B cell (primary cell): ENCODE results near the gene ACP5. TPM values are rescaled to one million over a fixed set of nuclear protein-coding genes. Genes with fewer than 3 reads are reported as not detected.

Experiments
- ATAC-seq: fragments of 200-7000 bp; cut with Tn5 transposase; one replicate; pipeline ENCODE4 v1.10.0; 2021; ENCODE audit warnings: low read depth, mild to moderate bottlenecking, moderate number of reproducible peaks, moderate library complexity
- CTCF ChIA-PET: fragments of 350-600 bp; sonication (Branson Sonifier 250); formaldehyde crosslinking; loops from one replicate; lab custom pipeline; 2021; ENCODE audit warnings: antibody characterized with exemption, inconsistent platforms; lab: Charles Lee
- POLR2A ChIA-PET: fragments of 350-600 bp; sonication (Branson Sonifier 250); formaldehyde crosslinking; loops from one replicate; lab custom pipeline; 2021; ENCODE audit warnings: antibody characterized with exemption; lab: Charles Lee
- DNase-seq: peaks from one replicate; pipeline ENCODE4 v3.0.0; 2013
- H2AFZ ChIP-seq: 2 replicates; pipeline ENCODE4 v1.6.1; 2012; ENCODE audit warnings: mild to moderate bottlenecking, low read depth, low read length; ENCODE audit not compliant: insufficient read depth, poor library complexity, severe bottlenecking
- H3K27ac ChIP-seq, 2 donors: 1 replicate in 1 of 2; 2 replicates in 1 of 2; pipeline ENCODE4 v1.5.1; 2012 to 2013; ENCODE audit warnings: low read length in 2 of 2, mild to moderate bottlenecking in 2 of 2, moderate library complexity in 1 of 2
- H3K27me3 ChIP-seq, 4 experiments: fragments of 200-600 bp in 1 of 4; sonication (generic) in 1 of 4; replicated peaks in 1 of 4; 1 replicate in 2 of 4; 2 replicates in 2 of 4; pipeline versions ENCODE4 v1.6.1 to v1.7.0; 2013 to 2016; ENCODE audit warnings: low read length in 3 of 4, mild to moderate bottlenecking in 2 of 4, mixed read lengths in 1 of 4, moderate library complexity in 1 of 4; ENCODE audit not compliant: insufficient read depth in 4 of 4, control insufficient read depth in 3 of 4; ENCODE audit errors: control extremely low read depth in 1 of 4
- H3K36me3 ChIP-seq, 2 experiments: replicated peaks in 1 of 2; 1 replicate in 1 of 2; 2 replicates in 1 of 2; pipeline versions ENCODE4 v1.6.1 to v1.7.1; 2013; ENCODE audit warnings: low read length in 1 of 2; ENCODE audit not compliant: insufficient read depth in 2 of 2, control insufficient read depth in 1 of 2; ENCODE audit errors: control extremely low read depth in 1 of 2, extremely low read depth in 1 of 2
- H3K4me1 ChIP-seq, 2 donors: fragments of 200-600 bp in 1 of 2; sonication (generic) in 1 of 2; 1 replicate in 1 of 2; 2 replicates in 1 of 2; pipeline versions ENCODE4 v1.5.1 to v1.6.1; 2013 to 2017; ENCODE audit warnings: low read length in 2 of 2; ENCODE audit not compliant: control insufficient read depth in 2 of 2, insufficient read depth in 2 of 2
- H3K4me2 ChIP-seq: replicated peaks from 2 replicates; pipeline ENCODE3; 2012; ENCODE audit warnings: mild to moderate bottlenecking, low read depth, low read length; ENCODE audit not compliant: poor library complexity, severe bottlenecking
- H3K4me3 ChIP-seq, 5 experiments: fragments of 200-600 bp in 1 of 5; sonication (generic) in 1 of 5; 1 replicate in 3 of 5; 2 replicates in 2 of 5; pipeline versions ENCODE4 v1.5.1 to v1.7.0; 2011 to 2016; ENCODE audit warnings: low read length in 4 of 5, mild to moderate bottlenecking in 4 of 5, low read depth in 2 of 5, control low read depth in 1 of 5, moderate library complexity in 1 of 5; ENCODE audit not compliant: insufficient read depth in 1 of 5; ENCODE audit errors: control extremely low read depth in 1 of 5, extremely low read depth in 1 of 5
- H3K79me2 ChIP-seq: fragments of 200-600 bp; sonication (generic); one replicate; pipeline ENCODE4 v1.6.0; 2016; ENCODE audit warnings: low read length; ENCODE audit not compliant: control insufficient read depth, insufficient read depth
- H3K9ac ChIP-seq: fragments of 200-600 bp; sonication (generic); 2 replicates; pipeline ENCODE4 v1.6.1; 2017; ENCODE audit warnings: mild to moderate bottlenecking, low read length, moderate library complexity
- H3K9me3 ChIP-seq, 3 donors: one replicate each; pipeline versions ENCODE4 v1.6.1 to v1.7.1; 2013; ENCODE audit warnings: low read length in 2 of 3; ENCODE audit not compliant: control insufficient read depth in 2 of 3, insufficient read depth in 1 of 3; ENCODE audit errors: control extremely low read depth in 1 of 3
- H4K20me1 ChIP-seq: 2 replicates; pipeline ENCODE4 v1.6.0; 2012; ENCODE audit warnings: mild to moderate bottlenecking, low read length; ENCODE audit not compliant: insufficient read depth, control insufficient read depth, poor library complexity, severe bottlenecking
- H3K27ac Mint-ChIP-seq: one replicate; pipeline ENCODE4 v1.8.0; 2021; ENCODE audit warnings: mixed read lengths
- H3K27me3 Mint-ChIP-seq: one replicate; pipeline ENCODE4 v1.8.0; 2021; ENCODE audit warnings: mixed read lengths
- H3K4me1 Mint-ChIP-seq: one replicate; pipeline ENCODE4 v1.8.0; 2021; ENCODE audit warnings: mixed read lengths
- H3K4me3 Mint-ChIP-seq: one replicate; pipeline ENCODE4 v1.8.0; 2021; ENCODE audit warnings: mixed read lengths
- H3K9me3 Mint-ChIP-seq: one replicate; pipeline ENCODE4 v1.8.0; 2022; ENCODE audit warnings: mixed read lengths; ENCODE audit not compliant: insufficient read depth
- EZH2 ChIP-seq: IDR thresholded peaks from 2 replicates; pipeline ENCODE4 v1.6.1; 2012; ENCODE audit warnings: borderline replicate concordance, low read depth, mild to moderate bottlenecking, moderate library complexity, low read length; ENCODE audit not compliant: insufficient read depth, poor library complexity, severe bottlenecking
- whole genome bisulfite sequencing: methylation state at CpG from one replicate; pipeline ENCODE4 v1.1.5; 2013; ENCODE audit warnings: missing lambda C conversion rate; ENCODE audit not compliant: insufficient coverage; 5-methylcytosine and 5-hydroxymethylcytosine counted together
- intact Hi-C: fragments of 100-400 bp; cut with micrococcal nuclease; formaldehyde crosslinking; loops from one replicate; pipeline ENCODE4 v1.10.0; 2022
- polyA plus RNA-seq: library from polyadenylated mRNA; depleted of rRNA; stranded (reverse); fragments of >200 nt; gene quantifications from 2 replicates; pipeline ENCODE4 v1.2.3, GENCODE V29; 2012
- total RNA-seq, 2 donors: library from RNA; stranded (reverse); fragments of 120-200 nt in 1 of 2; gene quantifications; 1 replicate in 1 of 2; 2 replicates in 1 of 2; pipeline versions ENCODE4 v1.2.3 to v1.2.4, GENCODE V29; 2013 to 2022
- TF ChIP-seq, protein P1 (sequence below): fragments of 200-600 bp; IDR thresholded peaks from one replicate; pipeline ENCODE4 v1.8.0; 2022; ENCODE audit warnings: antibody characterized with exemption, mild to moderate bottlenecking

The ACP5 gene
- total and polyA plus RNA-seq, 2 donors (not counting 1 experiment from before 2014, with no cell fraction given), result 151 to 169 TPM

DNA sequence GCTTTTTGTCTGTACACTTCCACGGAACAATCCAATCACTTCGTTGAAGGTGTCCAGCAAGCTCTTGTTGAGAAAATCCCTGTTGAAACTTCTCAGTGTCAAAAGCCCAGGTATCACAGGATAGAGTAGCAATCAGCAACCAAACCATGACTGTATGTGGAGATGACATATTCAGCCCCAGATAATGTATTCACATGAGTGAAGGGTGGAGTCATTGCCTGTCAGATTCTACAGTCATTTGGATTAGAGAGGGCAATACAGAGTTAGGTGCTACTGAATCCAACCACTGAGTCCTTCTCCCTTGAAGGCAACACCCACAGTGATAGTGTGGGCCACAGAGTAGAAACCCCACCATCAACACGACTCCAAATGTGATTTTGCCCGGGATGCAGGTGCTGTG lies 43.1 kb upstream of the ACP5 start:
- POLR2A ChIA-PET, result no interaction called here
- Histone ChIP-seq H3K4me3 (no peak overlapping the region), H4K20me1 (no peaks in the 10 kb centered on the region), H3K9ac (no peak overlapping the region), H3K9me3 (peaks cover 17 to 27% (median 18%) of the 10 kb centered on the region in 3 donors), H3K27me3 (no peaks in the 10 kb centered on the region), H3K27ac (no peak overlapping the region), H3K4me2 (no peak overlapping the region), H3K79me2 (no peaks in the 10 kb centered on the region), H3K36me3 (peaks cover 16 to 33% of the 10 kb centered on the region in 2 experiments), H3K4me1 (peaks cover 10 to 11% of the 10 kb centered on the region in 2 donors), H2AFZ (no peak overlapping the region)
- intact Hi-C loops, result no loop called here
- Mint-ChIP-seq H3K4me1 (peaks cover 13% of the 10 kb centered on the region), H3K27me3 (peaks cover 5% of the 10 kb centered on the region), H3K4me3 (no peak overlapping the region), H3K27ac (no peak overlapping the region), H3K9me3 (peaks cover 14% of the 10 kb centered on the region)
- WGBS, result no CpG with 5 or more reads among the region's 4 CpGs
- ATAC-seq (no peak), DNase-seq (no peak)
- TF ChIP-seq, protein P1, sequence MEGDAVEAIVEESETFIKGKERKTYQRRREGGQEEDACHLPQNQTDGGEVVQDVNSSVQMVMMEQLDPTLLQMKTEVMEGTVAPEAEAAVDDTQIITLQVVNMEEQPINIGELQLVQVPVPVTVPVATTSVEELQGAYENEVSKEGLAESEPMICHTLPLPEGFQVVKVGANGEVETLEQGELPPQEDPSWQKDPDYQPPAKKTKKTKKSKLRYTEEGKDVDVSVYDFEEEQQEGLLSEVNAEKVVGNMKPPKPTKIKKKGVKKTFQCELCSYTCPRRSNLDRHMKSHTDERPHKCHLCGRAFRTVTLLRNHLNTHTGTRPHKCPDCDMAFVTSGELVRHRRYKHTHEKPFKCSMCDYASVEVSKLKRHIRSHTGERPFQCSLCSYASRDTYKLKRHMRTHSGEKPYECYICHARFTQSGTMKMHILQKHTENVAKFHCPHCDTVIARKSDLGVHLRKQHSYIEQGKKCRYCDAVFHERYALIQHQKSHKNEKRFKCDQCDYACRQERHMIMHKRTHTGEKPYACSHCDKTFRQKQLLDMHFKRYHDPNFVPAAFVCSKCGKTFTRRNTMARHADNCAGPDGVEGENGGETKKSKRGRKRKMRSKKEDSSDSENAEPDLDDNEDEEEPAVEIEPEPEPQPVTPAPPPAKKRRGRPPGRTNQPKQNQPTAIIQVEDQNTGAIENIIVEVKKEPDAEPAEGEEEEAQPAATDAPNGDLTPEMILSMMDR, result no peak
- no peak for TF ChIP-seq EZH2
- CTCF ChIA-PET, result no interaction called here

DNA sequence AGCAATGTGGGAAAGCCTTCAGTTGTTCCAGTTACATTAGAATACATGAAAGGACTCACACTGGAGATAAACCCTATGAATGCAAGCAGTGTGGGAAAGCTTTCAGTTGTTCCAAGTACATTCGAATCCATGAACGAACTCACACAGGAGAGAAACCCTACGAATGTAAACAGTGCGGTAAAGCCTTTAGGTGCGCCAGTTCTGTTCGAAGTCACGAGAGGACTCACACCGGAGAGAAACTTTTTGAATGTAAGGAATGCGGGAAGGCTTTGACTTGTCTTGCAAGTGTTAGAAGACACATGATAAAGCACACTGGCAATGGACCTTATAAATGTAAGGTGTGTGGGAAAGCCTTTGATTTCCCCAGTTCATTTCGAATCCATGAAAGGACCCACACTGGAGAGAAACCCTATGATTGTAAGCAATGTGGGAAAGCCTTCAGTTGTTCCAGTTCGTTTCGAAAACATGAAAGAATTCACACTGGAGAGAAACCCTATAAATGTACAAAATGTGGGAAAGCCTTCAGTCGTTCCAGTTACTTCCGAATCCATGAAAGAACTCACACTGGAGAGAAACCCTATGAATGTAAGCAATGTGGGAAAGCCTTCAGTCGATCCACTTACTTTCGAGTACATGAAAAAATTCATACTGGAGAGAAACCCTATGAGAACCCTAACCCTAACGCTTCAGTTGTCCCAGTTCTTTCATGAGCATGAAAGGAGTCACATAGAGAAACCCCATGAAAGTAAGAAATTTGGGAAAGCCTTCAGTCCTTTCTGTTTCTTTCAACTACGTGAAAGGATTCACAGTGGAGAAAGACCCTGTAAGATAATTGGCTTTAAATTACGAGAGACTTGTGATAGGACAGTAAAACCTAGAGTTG lies 40.0 kb upstream of the ACP5 start:
- peaks cover 21 to 36% of the 10 kb centered on the region in 2 experiments for H3K36me3 ChIP-seq
- WGBS, result over 99% methylated on average over 12 of the region's 19 CpGs
- no peak for TF ChIP-seq EZH2
- TF ChIP-seq, protein P1, result no peak
- ChIA-PET POLR2A (no interaction called here), CTCF (no interaction called here)
- Mint-ChIP-seq H3K4me1 (peaks cover 4% of the 10 kb centered on the region), H3K27me3 (no peaks in the 10 kb centered on the region), H3K9me3 (peaks cover 14% of the 10 kb centered on the region), H3K27ac (no peak overlapping the region), H3K4me3 (no peak overlapping the region)
- no peaks in the 10 kb centered on the region for H4K20me1 ChIP-seq
- ATAC-seq, result no peak
- H3K79me2 ChIP-seq, result peaks cover 16% of the 10 kb centered on the region
- no peak overlapping the region for H3K4me2 ChIP-seq
- H3K9me3 ChIP-seq, result peaks cover 19 to 27% (median 20%) of the 10 kb centered on the region in 3 donors
- no peak overlapping the region for H2AFZ ChIP-seq
- H3K9ac ChIP-seq, result no peak overlapping the region
- no peak overlapping the region for H3K4me3 ChIP-seq
- DNase-seq, result no peak
- H3K4me1 ChIP-seq, result no peaks in the 10 kb centered on the region
- intact Hi-C loops, result no loop called here
- H3K27me3 ChIP-seq, result no peaks in the 10 kb centered on the region
- H3K27ac ChIP-seq, result no peak overlapping the region
